T-helper 1 cell treated with Interleukin-12 subunit alpha and Interleukin-12 subunit beta and Interleukin-4 antibody, amounts not matched to agents 30 ng/mL and 1 ng/mL, for 36 hours (primary cell): ENCODE measurements around the gene NXNL2. TPM values are rescaled to one million over a fixed set of nuclear protein-coding genes. Genes with fewer than 3 reads are reported as not detected.

ENCODE experiments used
- intact Hi-C: fragments of 100-400 bp; cut with micrococcal nuclease; formaldehyde crosslinking; loops from one replicate; pipeline ENCODE4 v1.15.1; 2024
- total RNA-seq: library from RNA; stranded (reverse); gene quantifications from 2 replicates; pipeline ENCODE4 v1.2.3, GENCODE V29; 2022

The NXNL2 gene
- total RNA-seq = not detected in 2 replicates

- intact Hi-C loops = loop anchor here (1.0 to 5.0 kb wide), 4 partner anchors 100 to 453 kb away; no protein-coding TSS in a partner anchor
Measured at GRCh38 chr9:88534456-88535225, at the start of gene NXNL2. Gene NXNL2, plus strand, starts transcription at chr9:88535178. Its CDS starts 257 bp downstream, at chr9:88535435.

- intact Hi-C loops = no loop called here
Measured at GRCh38 chr9:88488166-88488565, 46.8 kb upstream of the NXNL2 start.

GRCh38 chr9:88494983-88495721 lies 39.8 kb upstream of the NXNL2 start:
- intact Hi-C loops = no loop called here

GRCh38 chr9:88497224-88497623 lies 37.8 kb upstream of the NXNL2 start:
- intact Hi-C loops = no loop called here

GRCh38 chr9:88498880-88499279 lies 36.1 kb upstream of the NXNL2 start:
- intact Hi-C loops = no loop called here

GRCh38 chr9:88501086-88501485 lies 33.9 kb upstream of the NXNL2 start:
- intact Hi-C loops = no loop called here

GRCh38 chr9:88502552-88503034 lies 32.4 kb upstream of the NXNL2 start:
- intact Hi-C loops = no loop called here

- intact Hi-C loops = no loop called here
Measured at GRCh38 chr9:88503081-88503844, 31.7 kb upstream of the NXNL2 start.

- intact Hi-C loops = no loop called here
Measured at GRCh38 chr9:88503845-88504764, 30.9 kb upstream of the NXNL2 start.

GRCh38 chr9:88508326-88508725 lies 26.7 kb upstream of the NXNL2 start:
- intact Hi-C loops = no loop called here

GRCh38 chr9:88511906-88512305 lies 23.1 kb upstream of the NXNL2 start:
- intact Hi-C loops = no loop called here

GRCh38 chr9:88514247-88514646 lies 20.7 kb upstream of the NXNL2 start:
- intact Hi-C loops = no loop called here

- intact Hi-C loops = no loop called here
Measured at GRCh38 chr9:88521308-88521707, 13.7 kb upstream of the NXNL2 start.

- intact Hi-C loops = no loop called here
Measured at GRCh38 chr9:88522360-88522759, 12.6 kb upstream of the NXNL2 start.

- intact Hi-C loops = no loop called here
Measured at GRCh38 chr9:88523056-88523455, 11.9 kb upstream of the NXNL2 start.

GRCh38 chr9:88524911-88525310 lies 10.1 kb upstream of the NXNL2 start:
- intact Hi-C loops = no loop called here

- intact Hi-C loops = no loop called here
Measured at GRCh38 chr9:88527618-88528017, 7.4 kb upstream of the NXNL2 start.

- intact Hi-C loops = no loop called here
Measured at GRCh38 chr9:88528080-88528790, 6.7 kb upstream of the NXNL2 start.

- intact Hi-C loops = no loop called here
Measured at GRCh38 chr9:88529496-88529895, 5.5 kb upstream of the NXNL2 start.

- intact Hi-C loops = no loop called here
Measured at GRCh38 chr9:88530051-88530450, 4.9 kb upstream of the NXNL2 start.
